Colonic mucosa (tissue), 4 donors: Measurements from ENCODE around the gene NTM. TPM values are rescaled to one million over a fixed set of nuclear protein-coding genes. Genes with fewer than 3 reads are reported as not detected.

Experiments used
- DNase-seq: peaks from one replicate; pipeline ENCODE4 v3.0.0-alpha.2; 2020
- H3K27ac ChIP-seq: fragments of 200-600 bp; one replicate; pipeline ENCODE4 v1.8.0; 2021
- H3K27me3 ChIP-seq: fragments of 200-600 bp; one replicate; pipeline ENCODE4 v1.8.0; 2021
- H3K36me3 ChIP-seq: fragments of 200-600 bp; one replicate; pipeline ENCODE4 v1.8.0; 2021
- H3K4me1 ChIP-seq: fragments of 200-600 bp; one replicate; pipeline ENCODE4 v1.8.0; 2021; ENCODE audit warnings: mild to moderate bottlenecking
- H3K4me3 ChIP-seq: fragments of 200-600 bp; one replicate; pipeline ENCODE4 v1.8.0; 2021
- H3K9ac ChIP-seq, 2 donors: one replicate each; pipeline ENCODE4 v1.7.0; 2013; ENCODE audit warnings: control low read depth in 2 of 2, low read depth in 2 of 2, low read length in 2 of 2
- H3K9me3 ChIP-seq: fragments of 200-600 bp; one replicate; pipeline ENCODE4 v1.8.0; 2021
- CTCF ChIP-seq: fragments of 200-600 bp; IDR thresholded peaks from one replicate; pipeline ENCODE4 v1.8.0; 2022; ENCODE audit warnings: antibody characterized with exemption, mild to moderate bottlenecking
- intact Hi-C: fragments of 100-400 bp; cut with DNase I; formaldehyde crosslinking; loops from one replicate; pipeline ENCODE4 v1.14.1; 2022
- total RNA-seq, 2 donors: library from RNA; stranded (reverse); fragmentation: NEBNext Ultra II Directional in 1 of 2; extraction: Animal tissue kit (Norgen Biotek cat#: 25700) in 1 of 2; gene quantifications; one replicate each; pipeline ENCODE4 v1.2.1, GENCODE V29; 2021
- donor health status: healthy.
- donor health status: DM: no; HTN: no; CAD: no.
- donor health status: DM: no; HTN: no; CAD: no.

The NTM gene
- total RNA-seq, 2 donors from 2014 or later = 1.6 to 2.8 TPM

DNA sequence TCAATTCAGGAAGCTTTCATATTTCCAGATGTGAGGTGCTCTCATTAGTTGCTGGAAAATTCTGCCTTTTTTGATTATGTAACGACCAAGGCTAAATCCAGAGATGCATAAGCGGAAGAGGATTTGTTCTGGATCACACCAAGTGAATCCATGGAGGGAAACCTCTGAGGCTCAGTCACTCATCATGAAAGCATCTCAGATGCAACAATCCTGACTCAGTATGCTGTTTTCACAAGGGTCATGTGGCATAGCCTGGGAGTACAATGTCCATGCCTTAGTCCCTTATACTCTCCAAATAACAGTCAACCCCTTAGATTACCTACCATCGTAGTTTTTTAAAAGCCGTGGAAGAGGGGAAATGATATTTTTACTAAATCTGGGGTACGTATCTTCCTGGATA is 445.6 kb downstream of the NTM start:
- Histone ChIP-seq H3K4me1 (no peaks in the 10 kb centered on the region), H3K36me3 (no peaks in the 10 kb centered on the region), H3K9me3 (no peaks in the 10 kb centered on the region), H3K27ac (no peak overlapping the region), H3K9ac (no peak overlapping the region), H3K27me3 (no peaks in the 10 kb centered on the region), H3K4me3 (no peak overlapping the region)
- TF ChIP-seq CTCF = no peak
- intact Hi-C loops = no loop called here
- no peak for DNase-seq

DNA sequence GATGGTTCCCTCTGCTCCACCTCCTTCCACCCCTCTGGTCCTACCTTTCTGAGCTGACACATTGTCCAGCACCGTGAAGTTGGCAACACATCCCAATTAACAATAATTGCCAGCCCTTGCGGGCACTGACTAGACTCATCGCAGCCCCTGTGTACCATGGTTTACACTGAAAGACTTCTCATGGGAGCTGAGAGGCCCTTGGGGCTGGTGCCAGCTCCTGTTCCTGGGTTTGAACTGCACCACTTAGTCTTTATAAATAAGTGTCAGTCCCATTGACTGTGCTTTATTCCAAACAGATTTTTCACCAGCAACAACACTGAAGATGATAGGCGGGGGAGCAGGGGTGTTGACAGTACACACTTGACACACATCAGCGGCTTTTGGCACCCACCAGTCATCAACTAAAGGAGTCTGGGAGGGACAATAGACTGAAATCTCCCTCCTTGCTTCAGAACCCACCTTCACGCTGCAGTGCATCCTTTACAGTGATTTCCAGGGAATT is 447.3 kb downstream of the NTM start:
- Histone ChIP-seq H3K4me1 (no peaks in the 10 kb centered on the region), H3K27me3 (no peaks in the 10 kb centered on the region), H3K4me3 (no peak overlapping the region), H3K9ac (no peak overlapping the region), H3K36me3 (no peaks in the 10 kb centered on the region), H3K9me3 (no peaks in the 10 kb centered on the region), H3K27ac (no peak overlapping the region)
- intact Hi-C loops = no loop called here
- no peak for DNase-seq
- no peak for TF ChIP-seq CTCF

DNA sequence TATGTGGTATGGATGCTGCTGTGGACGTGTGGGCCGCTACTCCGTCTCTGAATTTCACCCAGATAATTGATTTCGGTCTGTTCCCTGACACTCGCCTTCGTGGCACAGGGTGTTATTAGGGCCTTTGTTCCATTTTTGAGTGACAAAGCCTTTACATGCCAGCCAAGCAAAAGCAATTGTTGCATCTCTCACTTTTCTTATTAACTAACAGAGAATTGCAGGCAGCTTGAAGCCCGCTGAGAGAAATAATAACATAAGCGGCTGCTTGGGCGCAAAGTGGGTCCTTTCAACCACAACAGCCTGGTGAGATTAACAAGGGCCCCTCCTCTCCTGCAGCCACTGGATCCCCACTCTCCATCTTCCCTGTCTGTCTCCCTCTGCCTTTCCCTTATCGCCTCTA is 449.4 kb downstream of the NTM start:
- Histone ChIP-seq H3K36me3 (no peaks in the 10 kb centered on the region), H3K27ac (no peak overlapping the region), H3K27me3 (no peaks in the 10 kb centered on the region), H3K4me1 (no peaks in the 10 kb centered on the region), H3K9ac (no peak overlapping the region), H3K9me3 (no peaks in the 10 kb centered on the region), H3K4me3 (no peak overlapping the region)
- no peak for DNase-seq
- intact Hi-C loops = no loop called here
- TF ChIP-seq CTCF = no peak

GRCh38 chr11:131822506-131822905 is 452.1 kb downstream of the NTM start:
- Histone ChIP-seq H3K4me3 (no peak overlapping the region), H3K9ac (no peak overlapping the region), H3K36me3 (no peaks in the 10 kb centered on the region), H3K9me3 (no peaks in the 10 kb centered on the region), H3K4me1 (no peaks in the 10 kb centered on the region), H3K27ac (no peak overlapping the region), H3K27me3 (no peaks in the 10 kb centered on the region)
- no peak for DNase-seq
- no peak for TF ChIP-seq CTCF
- intact Hi-C loops = no loop called here

- Histone ChIP-seq H3K36me3 (no peaks in the 10 kb centered on the region), H3K27me3 (no peaks in the 10 kb centered on the region), H3K9me3 (no peaks in the 10 kb centered on the region), H3K4me3 (no peak overlapping the region), H3K4me1 (no peaks in the 10 kb centered on the region), H3K27ac (no peak overlapping the region), H3K9ac (no peak overlapping the region)
- intact Hi-C loops = no loop called here
- no peak for DNase-seq
- TF ChIP-seq CTCF = no peak
These were observed 453.4 kb downstream of the NTM start for GRCh38 chr11:131823772-131824171.

GRCh38 chr11:131824771-131825170 is 454.4 kb downstream of the NTM start:
- Histone ChIP-seq H3K27ac (no peak overlapping the region), H3K4me3 (no peak overlapping the region), H3K27me3 (no peaks in the 10 kb centered on the region), H3K36me3 (no peaks in the 10 kb centered on the region), H3K4me1 (no peaks in the 10 kb centered on the region), H3K9me3 (no peaks in the 10 kb centered on the region), H3K9ac (no peak overlapping the region)
- DNase-seq = no peak
- no peak for TF ChIP-seq CTCF
- intact Hi-C loops = no loop called here
